ENCODE measurements around the gene SPOCD1.

SPOCD1 gene

DNA sequence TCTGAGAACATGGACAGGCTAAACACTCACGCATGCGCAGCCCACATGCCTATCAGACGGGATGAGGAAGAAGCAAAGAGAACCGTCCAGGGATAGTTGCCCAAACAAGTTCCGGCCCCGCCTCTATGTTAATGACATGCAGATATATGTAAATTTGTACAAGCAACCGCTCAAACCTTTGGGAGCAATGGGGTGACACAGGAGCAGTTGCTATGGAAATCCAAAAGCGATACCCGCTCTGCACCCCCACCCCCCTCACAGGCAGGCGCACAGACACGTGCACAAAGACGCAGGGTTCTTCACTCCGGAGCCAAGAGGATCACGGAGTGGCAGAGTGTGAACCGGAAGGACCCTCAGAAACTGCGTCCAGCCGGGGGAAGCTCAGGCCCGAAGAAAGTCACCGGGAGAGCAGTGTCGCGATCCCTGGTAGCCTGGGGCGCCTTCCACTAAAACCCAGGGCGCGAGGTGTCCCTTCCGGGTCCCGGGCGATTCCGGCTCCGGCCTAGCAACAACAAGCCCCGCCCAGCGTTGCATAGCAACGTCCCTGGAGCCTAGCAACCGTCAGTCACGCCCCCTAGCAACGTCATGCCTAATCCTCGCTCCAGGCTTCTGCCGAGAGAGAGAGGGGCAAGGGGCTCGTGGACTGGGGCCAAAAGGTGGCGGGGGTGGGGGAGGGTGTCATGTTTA is 27.5 kb downstream of the SPOCD1 start:
- DNase-seq (ENCODE audit: low spot score) (peak; percentile 55), FAIRE-seq (no peak)

DNA sequence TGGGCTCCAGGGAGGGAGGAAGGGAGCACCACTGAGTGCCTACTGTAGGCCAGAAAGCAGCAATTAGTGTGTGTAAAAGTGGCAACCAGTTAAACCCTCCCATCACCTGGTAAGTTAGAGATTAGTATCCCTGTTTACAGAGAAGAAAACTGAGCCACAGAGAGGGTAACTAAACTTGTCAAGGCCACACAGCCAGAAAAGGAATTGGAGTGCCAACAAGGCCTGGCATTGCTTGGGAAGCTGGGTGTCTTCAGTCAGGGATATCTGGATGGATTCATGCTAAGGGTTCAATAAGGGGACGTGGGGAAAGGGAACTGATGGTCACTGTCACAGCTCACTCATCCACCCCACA is 28.1 kb downstream of the SPOCD1 start:
- no peak for FAIRE-seq

DNA sequence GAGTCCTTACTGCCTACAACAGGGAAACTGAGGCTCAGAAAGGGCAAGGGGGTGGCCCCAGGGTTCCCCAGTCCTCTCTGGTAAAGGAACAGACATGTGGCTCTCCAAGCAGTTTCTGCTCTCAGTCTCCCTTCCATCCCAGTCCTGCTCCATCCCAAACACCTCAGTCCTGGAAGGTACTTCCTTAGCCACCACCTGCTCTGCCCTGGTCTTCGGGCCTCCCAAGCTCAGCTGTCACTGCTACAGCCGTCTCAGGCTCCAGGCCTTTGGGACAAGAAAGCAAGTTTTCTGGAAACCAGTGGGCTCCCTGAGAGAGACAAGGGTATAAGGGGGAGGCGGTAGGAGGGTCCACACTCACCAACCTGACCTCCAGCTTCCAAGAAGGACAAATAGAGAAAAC is 28.6 kb downstream of the SPOCD1 start:
- DNase-seq (ENCODE audit: low spot score) (no peak), FAIRE-seq (no peak)

More for the DNA sequence above, 28.1 kb downstream of the SPOCD1 start:
- no peak for DNase-seq (ENCODE audit: low spot score)

DNA sequence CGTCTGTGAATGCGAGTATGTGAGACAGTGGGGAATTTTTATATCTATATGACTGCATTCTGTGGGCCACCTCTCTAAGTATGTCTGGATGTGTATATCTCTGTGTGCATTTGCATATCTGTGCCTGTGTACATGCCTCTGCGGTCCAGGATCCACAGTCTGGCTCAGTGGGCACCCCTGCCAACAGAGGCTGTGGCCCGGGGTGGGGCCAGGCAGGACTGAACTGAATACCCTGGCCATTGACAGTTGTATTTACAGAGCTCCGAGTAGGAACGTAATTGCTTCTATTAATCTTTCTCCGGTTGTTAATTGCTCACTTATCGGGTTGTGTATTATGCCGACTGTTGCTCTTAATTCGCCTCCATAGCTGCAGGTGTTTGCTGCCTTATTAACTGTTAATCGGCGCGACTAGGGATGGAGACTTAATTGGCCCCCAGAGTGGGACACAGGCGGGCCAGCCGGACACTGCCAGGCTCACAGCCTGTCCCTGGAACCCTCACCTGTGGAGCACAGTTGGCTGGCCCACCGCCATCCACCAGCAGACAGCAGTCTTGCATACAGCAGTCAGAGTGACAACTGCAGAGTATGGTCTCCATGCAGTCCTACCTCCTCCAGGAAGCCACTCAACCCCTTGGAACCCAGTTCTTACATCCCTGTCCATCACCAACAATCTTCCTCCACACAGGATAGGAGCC is 29.3 kb downstream of the SPOCD1 start:
- FAIRE-seq = no peak
- no peak for DNase-seq (ENCODE audit: low spot score)

DNA sequence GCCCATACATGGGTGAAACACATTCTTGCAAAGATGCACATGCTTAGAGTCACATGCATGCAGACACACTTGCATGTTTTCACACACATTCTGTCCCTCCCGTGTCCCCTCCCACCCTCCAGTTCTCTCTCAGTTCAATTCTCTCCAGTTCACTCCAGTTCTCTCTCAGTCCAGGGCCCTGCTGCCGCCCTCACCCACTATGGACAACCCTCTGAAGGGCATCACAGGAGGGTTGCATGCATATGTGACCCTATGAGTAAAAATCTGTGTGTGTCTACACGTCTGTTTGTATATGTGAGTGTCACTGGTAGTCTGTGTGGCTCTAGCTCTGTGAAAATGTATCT is 29.9 kb downstream of the SPOCD1 start:
- DNase-seq (ENCODE audit: low spot score) = no peak
- FAIRE-seq = no peak

DNA sequence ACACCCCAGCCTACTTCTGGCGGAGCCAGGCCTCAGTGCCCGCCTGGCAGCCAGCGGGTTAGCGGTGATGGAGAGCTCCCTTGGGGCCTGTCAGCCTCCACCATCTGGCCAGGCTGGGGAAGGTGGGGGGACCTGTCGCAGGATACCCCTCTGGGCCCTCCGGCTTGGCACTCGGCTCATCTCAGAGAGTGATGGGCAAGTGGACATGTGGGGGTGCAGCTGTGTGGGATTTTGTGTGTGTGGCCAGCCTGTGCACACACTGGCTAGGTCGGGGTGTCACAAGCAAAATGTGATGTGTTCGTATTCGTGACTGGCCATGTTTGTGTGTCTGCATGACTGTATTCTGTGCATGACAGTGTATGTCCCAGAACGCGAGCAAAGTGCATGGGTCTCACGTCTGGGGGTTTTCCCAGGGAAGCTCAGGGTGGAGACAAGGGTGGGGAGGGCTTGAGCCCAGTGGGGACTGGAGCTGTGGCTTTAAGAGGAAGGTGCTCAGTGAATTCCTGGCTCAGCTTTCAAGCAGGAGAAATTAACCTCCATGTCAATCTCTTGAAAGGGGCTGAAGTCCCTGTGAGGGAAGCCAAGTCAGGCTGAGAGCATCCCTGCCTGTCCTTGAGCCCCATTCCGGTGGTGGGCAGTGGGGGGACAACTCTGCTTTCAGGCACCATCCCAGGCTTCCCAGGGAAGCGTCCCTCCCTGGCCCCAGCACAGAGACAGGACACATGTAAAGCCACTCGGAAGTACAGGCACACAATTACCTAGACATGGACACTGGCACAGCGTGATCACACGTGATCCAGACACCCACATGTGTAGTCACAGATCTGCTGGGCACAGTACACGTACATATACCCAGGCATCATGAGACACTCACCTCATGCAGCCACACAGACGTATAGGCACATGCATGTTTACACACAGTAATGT is 30.5 kb downstream of the SPOCD1 start:
- no peak for FAIRE-seq
- DNase-seq (ENCODE audit: low spot score) = no peak

DNA sequence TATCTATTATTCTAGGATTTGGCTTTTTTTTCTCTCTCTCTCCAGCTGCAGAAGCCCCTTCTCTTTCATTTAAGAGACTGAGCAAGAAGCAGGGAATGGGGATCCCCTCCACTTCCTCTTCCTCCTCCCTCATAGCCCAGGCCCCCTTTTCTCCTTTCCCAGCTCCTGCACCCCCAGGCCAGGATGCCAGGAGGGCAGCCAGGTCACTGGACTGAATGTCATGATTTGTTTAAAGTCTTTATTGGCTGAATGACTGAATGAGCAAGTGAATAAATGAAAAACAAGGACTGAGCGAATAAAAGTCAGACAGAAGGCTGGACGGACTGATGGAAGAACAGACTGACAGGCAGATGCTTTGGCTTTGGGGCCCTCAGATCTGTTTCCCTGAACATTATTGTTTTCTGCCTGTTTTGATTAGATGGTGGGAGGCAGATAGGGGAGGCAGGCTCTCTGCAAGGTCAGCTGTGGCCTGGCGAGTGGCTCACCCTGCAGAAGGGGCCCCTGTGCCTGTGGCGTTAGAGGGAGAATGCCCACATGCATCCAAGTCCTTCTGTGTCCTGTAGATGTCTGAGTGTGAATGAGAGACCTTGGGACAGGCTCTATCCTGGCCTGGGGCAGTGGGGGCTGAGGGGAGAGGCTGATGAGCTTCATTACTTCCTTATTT is 31.3 kb downstream of the SPOCD1 start:
- DNase-seq (ENCODE audit: low spot score) (no peak), FAIRE-seq (no peak)

DNA sequence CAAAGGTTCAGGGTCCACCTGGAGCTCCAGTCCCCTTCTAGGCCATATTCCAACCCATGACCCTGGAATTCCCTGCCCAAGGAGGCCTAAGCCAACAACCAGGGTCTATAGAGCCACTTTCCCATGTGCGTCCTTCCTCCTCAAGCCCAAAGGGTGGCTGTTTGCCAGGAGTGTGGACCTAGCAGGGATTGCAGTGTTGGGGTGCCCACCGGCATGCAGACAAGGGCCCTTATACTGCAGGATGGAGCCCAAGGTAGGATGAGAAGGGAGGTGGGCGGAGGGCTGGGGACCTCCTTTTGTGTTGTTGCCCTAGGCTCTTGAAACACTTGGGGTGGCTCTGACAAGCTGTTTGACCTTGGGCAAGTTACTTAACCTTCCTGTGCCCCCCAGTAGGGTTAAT is 32.0 kb downstream of the SPOCD1 start:
- no peak for DNase-seq (ENCODE audit: low spot score)

DNA sequence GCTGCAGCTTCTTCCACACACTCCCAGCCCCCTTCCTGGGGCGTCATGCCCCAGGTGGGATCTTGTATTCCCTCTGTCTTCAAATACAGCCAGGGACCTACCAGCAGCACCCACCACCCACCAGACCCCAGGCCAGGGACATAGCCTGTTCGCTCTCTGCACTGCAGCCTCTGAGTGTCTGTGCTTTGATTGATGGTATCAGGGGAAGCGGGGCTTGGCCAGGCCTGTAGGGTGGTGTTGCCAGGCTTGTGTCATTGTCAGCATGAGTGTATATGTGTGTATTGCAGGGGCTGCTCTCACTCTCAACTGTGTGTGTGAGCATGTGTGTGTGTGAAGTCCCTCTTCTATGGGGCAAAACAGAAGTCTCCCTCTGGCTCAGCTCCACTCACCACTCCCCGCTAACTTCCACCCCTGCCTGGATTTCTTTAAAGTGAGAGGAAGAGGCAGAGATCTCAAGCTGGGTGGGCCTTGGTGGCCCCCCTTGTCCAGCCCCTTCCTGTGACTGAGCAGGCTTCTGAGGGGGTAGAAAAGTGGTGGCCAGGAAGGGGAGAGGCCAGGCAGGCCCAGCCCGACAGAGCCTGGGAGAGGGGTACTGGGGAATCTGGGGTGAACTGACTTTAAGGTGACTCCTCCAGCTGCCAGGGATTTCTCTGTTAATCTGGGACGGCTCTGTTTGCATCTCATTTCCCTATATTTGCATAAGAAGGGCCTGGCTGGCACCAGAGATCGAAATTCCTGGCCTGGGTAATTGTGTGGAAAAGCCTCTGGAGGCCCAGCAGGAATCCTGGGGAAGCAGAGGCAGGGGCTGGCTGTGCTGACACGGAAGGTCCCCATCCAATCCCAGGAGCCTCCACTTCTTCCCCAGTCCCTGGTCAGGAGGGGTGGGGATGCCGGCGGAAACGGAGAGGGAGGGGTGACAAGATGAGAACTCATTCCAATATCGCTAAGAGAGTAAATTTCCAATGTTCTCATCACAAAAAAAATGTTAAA is 33.1 kb downstream of the SPOCD1 start:
- DNase-seq (ENCODE audit: low spot score) (no peak), FAIRE-seq (no peak)

More for the DNA sequence above, 32.0 kb downstream of the SPOCD1 start:
- no peak for FAIRE-seq

DNA sequence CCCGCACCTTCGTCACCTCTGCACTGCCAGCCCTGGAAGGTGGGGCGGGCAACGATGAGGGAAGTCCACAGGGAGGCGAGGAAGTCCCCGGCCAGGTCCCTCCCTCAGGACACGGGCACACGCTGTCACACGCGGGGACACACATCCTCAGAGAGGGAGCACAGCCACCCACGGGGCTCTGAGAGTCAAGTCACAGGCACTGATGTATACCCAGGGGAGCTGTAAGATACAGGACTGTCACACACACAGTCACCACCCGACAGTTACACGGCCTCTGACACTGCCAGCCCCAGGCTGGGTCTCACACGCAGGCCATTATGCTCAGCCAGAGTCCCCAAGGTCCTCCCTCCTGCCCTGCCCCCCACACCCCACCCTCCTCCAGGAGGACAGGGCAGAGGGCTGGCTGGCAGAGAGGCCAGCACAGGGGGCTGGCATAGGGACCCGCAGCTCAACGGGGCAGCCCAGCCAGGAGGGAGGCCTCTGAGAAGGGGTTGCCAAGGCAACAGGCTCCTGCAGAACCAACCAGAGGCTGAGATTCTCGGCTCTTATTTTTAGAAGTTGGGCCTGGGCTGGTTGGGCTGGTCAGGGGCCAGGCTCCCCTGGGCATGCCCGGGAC is 34.0 kb downstream of the SPOCD1 start:
- FAIRE-seq (no peak), DNase-seq (ENCODE audit: low spot score) (no peak)

DNA sequence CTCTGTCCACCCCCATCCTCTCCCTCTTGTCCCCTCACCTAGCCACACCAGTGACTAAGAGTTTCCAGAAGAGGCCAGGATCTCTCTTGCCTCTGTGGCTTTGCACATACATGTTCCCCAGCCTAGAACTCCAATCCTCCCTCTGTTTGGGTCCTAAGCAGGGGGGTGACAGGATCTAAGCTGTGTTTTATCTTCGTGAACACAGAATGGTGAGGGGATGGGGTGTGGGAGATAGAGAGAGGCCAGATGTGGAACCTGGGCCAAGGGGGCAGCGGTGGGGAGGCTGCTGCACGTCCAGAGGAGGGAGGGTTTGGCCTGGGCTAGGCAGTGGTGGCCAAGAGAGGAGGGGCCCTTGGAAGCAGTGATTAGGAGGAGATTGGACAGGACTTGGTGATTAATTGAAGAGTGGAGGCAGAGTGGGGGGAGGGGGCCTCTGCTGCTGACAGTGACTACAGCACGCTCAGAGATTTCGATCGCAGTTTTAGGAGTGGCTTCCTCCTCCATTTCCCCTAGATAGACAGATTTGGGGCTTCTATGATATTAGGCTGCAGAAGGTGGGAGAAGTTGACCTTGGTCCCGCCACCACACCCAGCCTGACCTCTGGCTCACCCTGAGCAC is 34.6 kb downstream of the SPOCD1 start:
- DNase-seq (ENCODE audit: low spot score) = no peak
- no peak for FAIRE-seq

DNA sequence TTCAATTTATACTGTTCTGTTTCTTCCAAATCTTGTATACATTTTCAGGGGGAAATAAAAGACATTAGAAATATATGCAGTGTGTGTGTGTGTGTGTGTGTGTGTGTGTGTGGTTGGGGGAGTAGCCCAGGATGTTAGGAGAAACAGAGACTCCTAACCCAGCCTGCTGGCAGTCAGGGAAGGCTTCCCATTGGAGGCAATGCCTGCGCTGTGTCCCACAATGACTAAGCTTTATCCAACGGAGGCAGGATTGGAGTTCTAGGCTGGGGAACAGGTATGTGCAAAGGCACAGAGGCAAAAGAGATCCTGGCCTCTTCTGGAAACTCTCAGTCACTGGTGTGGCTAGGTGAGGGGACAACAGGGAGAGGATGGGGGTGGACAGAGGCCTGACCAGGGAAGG is 35.2 kb downstream of the SPOCD1 start:
- FAIRE-seq (no peak), DNase-seq (ENCODE audit: low spot score) (no peak)

DNA sequence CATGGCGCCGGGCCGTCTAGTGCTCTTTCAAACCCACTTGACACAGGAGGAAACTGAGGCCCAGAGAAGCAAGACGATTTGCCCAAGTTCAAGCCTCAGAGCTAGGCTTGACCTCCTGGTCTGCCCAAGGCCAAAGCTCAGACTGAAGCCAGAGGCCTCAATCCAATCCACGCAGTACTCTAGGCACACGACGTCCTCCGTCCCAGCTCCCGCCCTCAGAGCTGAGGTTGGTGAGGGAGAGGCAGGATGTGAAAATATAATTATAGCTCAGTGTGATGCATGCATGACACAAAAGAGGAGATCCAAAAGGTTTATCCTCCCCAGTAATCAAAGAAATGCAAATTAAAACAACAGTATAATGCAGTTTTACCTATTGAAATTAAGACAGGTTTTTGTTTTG is 36.1 kb downstream of the SPOCD1 start:
- DNase-seq (ENCODE audit: low spot score) (no peak), FAIRE-seq (no peak)

DNA sequence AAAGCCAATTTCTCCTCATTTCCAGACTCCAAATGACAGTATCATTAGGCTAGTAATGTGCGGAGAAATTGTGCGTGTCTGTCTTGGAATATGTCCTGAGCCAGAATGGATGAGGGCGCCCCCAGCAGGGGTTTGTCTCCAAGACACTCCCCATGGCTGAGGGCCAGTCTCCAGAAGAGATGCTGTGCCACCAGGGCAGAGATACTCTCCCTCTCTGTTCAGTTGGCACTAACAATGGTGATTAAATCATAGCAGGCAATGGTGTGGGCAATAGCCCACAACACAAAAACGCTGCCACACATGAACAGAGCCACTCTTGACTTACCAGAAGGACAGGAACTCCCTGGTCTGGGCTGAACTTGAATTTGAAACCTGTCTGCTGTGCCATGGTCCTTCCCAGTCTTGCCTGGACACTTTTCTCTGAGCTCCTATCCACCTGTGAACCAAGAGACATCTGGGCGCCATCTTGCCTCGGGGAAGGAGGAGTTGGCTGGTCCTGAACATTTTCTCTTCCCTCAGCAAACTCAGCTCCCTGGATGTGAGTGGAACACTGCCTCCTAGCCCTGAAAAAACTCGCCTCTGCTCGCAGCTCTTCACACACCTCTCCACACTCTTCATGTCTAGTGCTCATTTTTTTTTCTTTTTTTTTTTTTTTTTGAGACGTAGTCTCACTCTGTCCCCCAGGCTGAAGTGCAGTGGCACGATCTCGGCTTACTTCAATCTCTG is 36.9 kb downstream of the SPOCD1 start:
- FAIRE-seq (no peak), DNase-seq (ENCODE audit: low spot score) (no peak)

DNA sequence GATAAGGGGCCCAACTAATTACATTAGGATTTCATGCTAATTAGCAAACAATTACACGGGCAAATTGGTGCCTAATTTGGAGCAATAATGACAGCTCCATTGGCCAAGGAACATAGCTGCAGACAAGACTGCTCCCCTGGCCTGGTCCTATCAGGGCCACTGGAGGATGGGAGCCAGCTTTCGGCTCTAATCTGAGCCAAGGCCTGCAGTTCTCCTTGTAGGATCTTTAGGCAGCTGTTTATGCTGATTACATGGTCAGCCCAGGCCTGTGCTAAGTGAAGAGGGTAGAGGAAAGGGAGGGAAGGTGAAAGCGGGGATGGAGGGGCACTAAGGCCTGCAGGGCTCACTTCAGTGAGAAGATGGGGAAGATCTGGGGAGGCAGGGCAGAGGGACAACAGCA is 39.3 kb downstream of the SPOCD1 start:
- FAIRE-seq = no peak

DNA sequence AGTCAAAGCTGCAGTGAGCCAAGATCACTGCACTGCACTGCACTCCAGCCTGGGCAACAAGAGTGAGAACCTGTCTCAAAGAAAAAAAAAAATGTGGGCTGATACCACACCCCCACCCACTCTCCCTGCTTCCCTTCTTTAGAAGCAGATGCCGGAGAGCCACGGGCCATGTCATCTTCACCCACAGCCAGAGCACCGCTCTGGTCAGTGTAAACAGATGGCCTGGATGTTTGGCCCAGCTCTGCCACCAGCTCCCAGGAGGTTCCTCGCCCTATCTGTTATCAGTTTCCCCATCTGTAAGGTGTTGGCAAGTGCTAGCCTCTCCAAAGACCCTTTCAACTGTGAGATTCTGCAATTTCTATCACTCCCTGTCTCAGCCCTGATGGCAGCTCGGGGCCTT is 39.8 kb downstream of the SPOCD1 start:
- FAIRE-seq (no peak), DNase-seq (ENCODE audit: low spot score) (no peak)

More for the DNA sequence above, 39.3 kb downstream of the SPOCD1 start:
- no peak for DNase-seq (ENCODE audit: low spot score)

DNA sequence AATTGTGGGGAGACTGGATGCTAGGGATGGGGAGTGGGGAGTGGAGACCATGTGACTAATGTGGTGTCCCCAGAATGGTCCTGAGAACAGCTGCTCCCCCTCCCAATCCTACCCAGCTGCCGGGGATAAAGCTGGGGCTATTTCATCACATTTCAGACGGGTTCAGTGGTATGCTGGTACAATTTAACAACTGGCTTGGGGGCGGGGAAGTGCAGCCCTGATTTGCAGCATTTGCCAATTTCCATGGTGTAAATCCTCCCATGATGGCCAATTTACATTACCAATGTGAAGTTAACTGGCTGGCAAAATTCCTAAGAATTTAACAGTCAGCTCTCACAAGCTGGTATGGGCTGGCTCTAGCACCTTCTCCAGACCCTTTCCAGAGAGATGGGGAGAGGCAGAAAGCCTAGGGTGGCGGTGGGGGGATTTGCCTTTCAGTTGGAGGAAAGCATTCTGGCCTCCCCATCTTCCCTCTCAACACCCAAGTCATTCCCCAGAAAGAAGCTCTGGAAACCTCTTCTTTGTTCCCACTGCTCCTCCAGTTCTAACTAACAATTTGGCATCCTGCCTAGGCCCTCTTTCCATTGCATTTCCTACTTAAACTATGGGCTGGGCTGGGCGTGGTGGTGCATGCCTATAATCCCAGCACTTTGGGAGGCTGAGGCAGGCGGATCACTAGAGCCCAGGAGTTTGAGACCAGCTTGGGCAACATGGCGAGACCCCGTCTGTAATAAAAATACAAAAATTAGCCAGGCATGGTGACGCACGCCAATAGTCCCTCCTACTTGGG is 40.4 kb downstream of the SPOCD1 start:
- DNase-seq (ENCODE audit: low spot score) (no peak), FAIRE-seq (no peak)

DNA sequence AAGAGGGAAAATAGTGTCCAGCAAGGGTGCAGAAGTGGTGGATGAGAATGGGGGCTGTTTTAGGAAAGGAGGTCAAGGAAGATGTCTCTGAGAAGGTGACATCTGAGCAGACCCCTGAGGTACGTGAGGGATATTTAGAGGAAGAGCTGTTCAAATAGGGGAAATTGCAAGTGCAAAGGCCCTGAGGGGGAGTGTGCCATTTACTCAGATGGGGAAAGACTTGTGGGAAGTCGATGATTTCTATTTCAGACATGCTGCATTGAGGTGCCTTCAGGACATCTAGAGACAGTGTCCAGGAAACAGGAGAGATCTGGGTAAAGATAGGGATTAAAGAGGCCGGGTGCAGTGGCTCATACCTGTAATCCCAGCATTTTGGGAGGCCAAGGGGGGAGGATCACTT is 41.3 kb downstream of the SPOCD1 start:
- FAIRE-seq (no peak), DNase-seq (ENCODE audit: low spot score) (no peak)
